GM23338 (cell line): ENCODE measurements around the gene TEX14. TPM values are rescaled to one million over a fixed set of nuclear protein-coding genes. Genes with fewer than 3 reads are reported as not detected.

Source experiments
- ATAC-seq: fragments of 200-7000 bp; cut with Tn5 transposase; 3 replicates; pipeline ENCODE4 v1.9.1; 2020
- DNase-seq: peaks from one replicate; pipeline ENCODE4 v3.0.0-alpha.2; 2015; ENCODE audit warnings: low spot score
- H2AFZ ChIP-seq: fragments of 200-600 bp; sonication (generic); 2 replicates; pipeline ENCODE4 v1.8.0; 2016; ENCODE audit warnings: antibody characterized with exemption, mild to moderate bottlenecking, moderate library complexity
- H3F3A ChIP-seq: fragments of 200-600 bp; sonication (generic); replicated peaks from 2 replicates; pipeline ENCODE4 v1.8.0; 2017; ENCODE audit warnings: antibody characterized with exemption, mixed run types, low read depth
- H3K27ac ChIP-seq: fragments of 200-600 bp; sonication (generic); 2 replicates; pipeline ENCODE4 v1.6.1; 2016; ENCODE audit warnings: low read depth
- H3K27me3 ChIP-seq: fragments of 200-600 bp; sonication (generic); 2 replicates; pipeline ENCODE4 v1.8.0; 2016; ENCODE audit warnings: mild to moderate bottlenecking, mixed run types, moderate library complexity; ENCODE audit not compliant: insufficient read depth
- H3K36me3 ChIP-seq: fragments of 200-600 bp; sonication (generic); 2 replicates; pipeline ENCODE4 v1.8.0; 2016; ENCODE audit warnings: mild to moderate bottlenecking; ENCODE audit not compliant: insufficient read depth
- H3K4me1 ChIP-seq: fragments of 200-600 bp; sonication (generic); 2 replicates; pipeline ENCODE4 v1.8.0; 2016; ENCODE audit warnings: mild to moderate bottlenecking, moderate library complexity; ENCODE audit not compliant: insufficient read depth
- H3K4me2 ChIP-seq: fragments of 200-600 bp; sonication (generic); 2 replicates; pipeline ENCODE4 v1.7.1; 2017; ENCODE audit warnings: mixed run types
- H3K4me3 ChIP-seq: fragments of 200-600 bp; sonication (generic); 2 replicates; pipeline ENCODE4 v1.6.1; 2016; ENCODE audit warnings: mixed run types
- H3K79me2 ChIP-seq: fragments of 200-600 bp; sonication (generic); replicated peaks from 2 replicates; pipeline ENCODE4 v1.8.0; 2017; ENCODE audit warnings: mild to moderate bottlenecking; ENCODE audit not compliant: insufficient read depth
- H3K9me2 ChIP-seq: fragments of 200-600 bp; sonication (generic); 2 replicates; pipeline ENCODE4 v1.8.0; 2017; ENCODE audit not compliant: insufficient read depth
- H4K20me1 ChIP-seq: fragments of 200-600 bp; sonication (generic); replicated peaks from 2 replicates; pipeline ENCODE4 v1.8.0; 2017; ENCODE audit warnings: mild to moderate bottlenecking; ENCODE audit not compliant: insufficient read depth
- H3K27ac Mint-ChIP-seq: 2 replicates; pipeline ENCODE4 v1.8.0; 2020; ENCODE audit warnings: inconsistent platforms, mild to moderate bottlenecking, moderate library complexity, mixed read lengths
- H3K27me3 Mint-ChIP-seq: 3 replicates; pipeline ENCODE4 v1.8.0; 2022; ENCODE audit warnings: low read depth, mild to moderate bottlenecking, moderate library complexity, mixed read lengths, inconsistent platforms; ENCODE audit not compliant: insufficient read depth, poor library complexity
- H3K36me3 Mint-ChIP-seq: 3 replicates; pipeline ENCODE4 v1.8.0; 2021; ENCODE audit warnings: low read depth, mild to moderate bottlenecking, inconsistent platforms, moderate library complexity, mixed read lengths
- H3K4me1 Mint-ChIP-seq: 3 replicates; pipeline ENCODE4 v1.8.0; 2020; ENCODE audit warnings: mild to moderate bottlenecking, inconsistent platforms, mixed read lengths
- H3K4me3 Mint-ChIP-seq: 3 replicates; pipeline ENCODE4 v1.8.0; 2021; ENCODE audit warnings: moderate library complexity, mild to moderate bottlenecking, inconsistent platforms, mixed read lengths
- H3K9me3 Mint-ChIP-seq: 3 replicates; pipeline ENCODE4 v1.8.0; 2020; ENCODE audit warnings: moderate library complexity, mild to moderate bottlenecking, inconsistent platforms, mixed read lengths
- CREB1 ChIP-seq: fragments of 250-450 bp; sonication (Bioruptor Pico); IDR thresholded peaks from 2 replicates; pipeline ENCODE4 v1.5.0; 2020; ENCODE audit warnings: low read depth, mild to moderate bottlenecking, moderate library complexity
- CTCF ChIP-seq, 2 experiments: fragments of 200-600 bp in 1 of 2; sonication (generic) in 1 of 2; conservative IDR thresholded peaks; 2 replicates each; pipeline versions ENCODE4 v1.5.1 to v1.6.1; 2016 to 2017; ENCODE audit warnings: antibody characterized with exemption in 2 of 2, low read depth in 2 of 2, mild to moderate bottlenecking in 2 of 2, moderate library complexity in 1 of 2
- ETS1 ChIP-seq: IDR thresholded peaks from 2 replicates; pipeline ENCODE4 v1.6.1; 2016; ENCODE audit warnings: antibody characterized with exemption
- EZH2 ChIP-seq: fragments of 200-600 bp; sonication (generic); IDR thresholded peaks from one replicate; pipeline ENCODE4 v1.8.0; 2017; ENCODE audit warnings: antibody characterized with exemption, mild to moderate bottlenecking, low read depth; ENCODE audit not compliant: unreplicated experiment
- EZH2phosphoT487 ChIP-seq: fragments of 200-600 bp; sonication (generic); IDR thresholded peaks from one replicate; pipeline ENCODE4 v1.8.1; 2018; ENCODE audit warnings: antibody characterized with exemption; ENCODE audit not compliant: unreplicated experiment
- JUNB ChIP-seq: IDR thresholded peaks from one replicate; pipeline ENCODE4 v1.6.1; 2016; ENCODE audit warnings: antibody characterized with exemption; ENCODE audit not compliant: unreplicated experiment
- NANOG ChIP-seq: IDR thresholded peaks from 2 replicates; pipeline ENCODE4 v1.6.1; 2016; ENCODE audit warnings: antibody characterized with exemption, borderline replicate concordance
- STAT1 ChIP-seq: IDR thresholded peaks from one replicate; pipeline ENCODE4 v1.6.1; 2016; ENCODE audit warnings: antibody characterized with exemption; ENCODE audit not compliant: unreplicated experiment
- ZNF114 ChIP-seq: fragments of 250-450 bp; sonication (Bioruptor Pico); IDR thresholded peaks from 2 replicates; pipeline ENCODE4 v1.5.0; 2020; ENCODE audit warnings: mild to moderate bottlenecking, moderate library complexity
- ZNF331 ChIP-seq: fragments of 250-450 bp; sonication (Bioruptor Pico); IDR thresholded peaks from 2 replicates; pipeline ENCODE4 v1.5.0; 2020; ENCODE audit warnings: low read depth, mild to moderate bottlenecking, moderate library complexity
- ZNF462 ChIP-seq: fragments of 250-450 bp; sonication (Bioruptor Pico); IDR thresholded peaks from 2 replicates; pipeline ENCODE4 v1.5.0; 2020; ENCODE audit warnings: mild to moderate bottlenecking, moderate library complexity
- polyA plus RNA-seq: library from polyadenylated mRNA; unstranded; fragments of >200 nt; fragmentation: Nextera tagmentation; extraction: Ambion mirVana; gene quantifications from 2 replicates; pipeline ENCODE4 v1.2.1, GENCODE V29; 2016
- total RNA-seq: library from RNA; depleted of rRNA; stranded (reverse); fragments of >200 nt; shearing (Covaris generic); gene quantifications from 2 replicates; pipeline ENCODE4 v1.2.3, GENCODE V29; 2014

Gene TEX14
- total and polyA plus RNA-seq, 2 experiments from 2014 or later, result 0.80 to 2.6 TPM

- TF ChIP-seq ZNF462 (no peak), ZNF331 (CRISPR knock-in tag) (no peak), CTCF (conservative IDR thresholded peaks at IDR 0.05; ENCODE audit: low read depth in 2 of 2) (no peak)
Measured at GRCh38 chr17:58730937-58731336, 39.1 kb upstream of the TEX14 start (continued).

- Histone ChIP-seq H4K20me1 (no peaks in the 10 kb centered on the region), H3K4me2 (no peak overlapping the region), H3K4me3 (no peak overlapping the region), H3K36me3 (no peaks in the 10 kb centered on the region), H3K27me3 (no peaks in the 10 kb centered on the region), H2AFZ (no peak overlapping the region), H3F3A (no peaks in the 10 kb centered on the region), H3K79me2 (no peaks in the 10 kb centered on the region), H3K27ac (no peak overlapping the region), H3K9me2 (no peaks in the 10 kb centered on the region), H3K4me1 (no peaks in the 10 kb centered on the region)
- no peaks in the 10 kb centered on the region for H3K36me3 Mint-ChIP-seq
- no peak overlapping the region for H3K4me3 Mint-ChIP-seq
- H3K27ac Mint-ChIP-seq, result no peak overlapping the region
- H3K27me3 Mint-ChIP-seq, result peaks cover 2% of the 10 kb centered on the region
- DNase-seq (no peak), ATAC-seq (no peak)
- H3K4me1 Mint-ChIP-seq, result no peaks in the 10 kb centered on the region
- no peaks in the 10 kb centered on the region for H3K9me3 Mint-ChIP-seq
- TF ChIP-seq CREB1 (no peak), EZH2phosphoT487 (no peak), ZNF331 (CRISPR knock-in tag) (no peak), EZH2 (no peak), NANOG (no peak), JUNB (no peak), STAT1 (no peak), ETS1 (no peak), ZNF114 (CRISPR knock-in tag) (no peak)
Measured at GRCh38 chr17:58728798-58729197, 37.0 kb upstream of the TEX14 start.
